ENCODE data around the gene DCLK2. TPM values are rescaled to one million over a fixed set of nuclear protein-coding genes. Genes with fewer than 3 reads are reported as not detected.
"Not testable (repeated sequence)": the region's sequence is repeated elsewhere in the genome, so short reads cannot be mapped to it uniquely, and the experiment has no call there.

The DCLK2 gene
- total and polyA plus RNA-seq, 2 of the 4 experiments (the other 2 are of a cell fraction): 11.3 to 15.5 TPM

- H2AK9ac ChIP-seq (replicated peaks; ENCODE audit: low read depth, low read length, poor library complexity); H3K56ac ChIP-seq (ENCODE audit: extremely low read depth, insufficient read depth, low read length); BruUV-seq (replicated peaks); H4K91ac ChIP-seq (ENCODE audit: insufficient read depth, low read depth, low read length); H2AFZ ChIP-seq (replicated peaks; ENCODE audit: low read length, poor library complexity); H3K36me3 ChIP-seq (ENCODE audit: control insufficient read depth, insufficient read depth, low read length); H2BK15ac ChIP-seq (ENCODE audit: low read depth, low read length); CTCF ChIA-PET; H3K14ac ChIP-seq (replicated peaks; ENCODE audit: low read depth, low read length); H3K27ac ChIP-seq (ENCODE audit: insufficient read depth, low read length); H3K4ac ChIP-seq (ENCODE audit: low read depth, low read length); H2BK120ac ChIP-seq (ENCODE audit: low read depth, low read length); H3K23ac ChIP-seq (ENCODE audit: low read depth, low read length); in situ Hi-C loops (cut with MboI; ENCODE audit: low sequenced_read_pairs); dilution Hi-C loops (cut with HindIII; ENCODE audit: low sequenced_read_pairs, unreplicated experiment); H2BK20ac ChIP-seq (ENCODE audit: low read depth, low read length); ATAC-seq (ENCODE audit: low read depth); H3K18ac ChIP-seq (ENCODE audit: low read depth, low read length); H3K9me1 ChIP-seq (ENCODE audit: insufficient read depth, low read length); H2AK5ac ChIP-seq (ENCODE audit: low read depth, low read length); H3K4me2 ChIP-seq (ENCODE audit: low read depth, low read length); H2BK5ac ChIP-seq (ENCODE audit: low read depth, low read length, poor library complexity, severe bottlenecking); intact Hi-C loops (cut with micrococcal nuclease); H3K4me1 ChIP-seq (ENCODE audit: control insufficient read depth, insufficient read depth, low read length); H4K20me1 ChIP-seq (ENCODE audit: insufficient read depth, low read length); H3K27me3 ChIP-seq (ENCODE audit: control insufficient read depth, insufficient read depth, low read length); H4K5ac ChIP-seq (ENCODE audit: low read depth, low read length); H4K8ac ChIP-seq (ENCODE audit: low read depth in 2 of 2, low read length in 2 of 2); H3K9ac ChIP-seq (ENCODE audit: low read depth, low read length); POLR2A ChIA-PET (ENCODE audit: unreplicated experiment); DNase-seq; H3K9me3 ChIP-seq (ENCODE audit: control insufficient read depth, insufficient read depth, low read length); H3K4me3 ChIP-seq (ENCODE audit: insufficient read depth, low read depth, low read length): not testable (repeated sequence)
- peaks cover 25% of the 10 kb centered on the region in 2 experiments for H3K79me1 ChIP-seq (ENCODE audit: low read depth in 1 of 2, low read length in 2 of 2)
- WGBS, 2 experiments (ENCODE audit: extremely low coverage in 2 of 2, insufficient read length in 1 of 2): no CpG with 5 or more reads among the region's 4 CpGs
Observed at GRCh38 chr4:150185033-150185432, 106.8 kb downstream of the DCLK2 start.

All from IMR-90 (cell line).